NCI-H2081 (cell line): ENCODE measurements around the gene ARFGAP3.

Experiments
- DNase-seq, 2 experiments: peaks; one replicate each; lab custom pipeline; 2025; lab: John Stamatoyannopoulos, UW

The ARFGAP3 gene

GRCh38 chr22:42862045-42862734 lies 5.1 kb upstream of the ARFGAP3 start:
- no peak for DNase-seq

- peak in 1 of 2 experiments; percentile 28 for DNase-seq
Observed at GRCh38 chr22:42860968-42861367, 3.9 kb upstream of the ARFGAP3 start.

GRCh38 chr22:42857845-42858481 lies 890 bp upstream of the ARFGAP3 start:
- peak in 1 of 2 experiments; percentile 12 for DNase-seq

GRCh38 chr22:42856179-42856864 lies 751 bp downstream of the ARFGAP3 start:
- DNase-seq: no peak

- DNase-seq: no peak
Observed at GRCh38 chr22:42855721-42856120, 1.4 kb downstream of the ARFGAP3 start.

- no peak for DNase-seq
Observed at GRCh38 chr22:42855211-42855610, 1.9 kb downstream of the ARFGAP3 start.

- no peak for DNase-seq
Observed at GRCh38 chr22:42848941-42849550, 8.0 kb downstream of the ARFGAP3 start.

- no peak for DNase-seq
Observed at GRCh38 chr22:42847110-42847509, 10.0 kb downstream of the ARFGAP3 start.

- DNase-seq: no peak
Observed at GRCh38 chr22:42844756-42845155, 12.3 kb downstream of the ARFGAP3 start.

- DNase-seq: no peak
Observed at GRCh38 chr22:42842658-42843370, 14.3 kb downstream of the ARFGAP3 start.

GRCh38 chr22:42841444-42841843 lies 15.6 kb downstream of the ARFGAP3 start:
- DNase-seq: no peak

- no peak for DNase-seq
Observed at GRCh38 chr22:42837556-42837955, 19.5 kb downstream of the ARFGAP3 start.

- DNase-seq: no peak
Observed at GRCh38 chr22:42836026-42836425, 21.0 kb downstream of the ARFGAP3 start.

- no peak for DNase-seq
Observed at GRCh38 chr22:42834177-42834949, 22.7 kb downstream of the ARFGAP3 start.

GRCh38 chr22:42833104-42833503 lies 24.0 kb downstream of the ARFGAP3 start:
- DNase-seq: no peak

- no peak for DNase-seq
Observed at GRCh38 chr22:42831712-42832111, 25.4 kb downstream of the ARFGAP3 start.

- DNase-seq: no peak
Observed at GRCh38 chr22:42830161-42830560, 26.9 kb downstream of the ARFGAP3 start.

GRCh38 chr22:42829302-42829701 lies 27.8 kb downstream of the ARFGAP3 start:
- no peak for DNase-seq

GRCh38 chr22:42825796-42826195 lies 31.3 kb downstream of the ARFGAP3 start:
- no peak for DNase-seq

GRCh38 chr22:42821386-42821785 lies 35.7 kb downstream of the ARFGAP3 start:
- DNase-seq: no peak

- DNase-seq: peak in 1 of 2 experiments; percentile 17
Observed at GRCh38 chr22:42820045-42820763, 36.9 kb downstream of the ARFGAP3 start.
